CD1c-positive myeloid dendritic cell (primary cell): ENCODE results near the gene MEIS2.
A peak's percentile ranks its signal among the peaks of the same experiment; 100 is the strongest.

Experiments used
- DNase-seq: peaks from one replicate; pipeline ENCODE4 v3.0.0-alpha.2; 2016; ENCODE audit errors: extremely low spot score

Gene MEIS2

DNA sequence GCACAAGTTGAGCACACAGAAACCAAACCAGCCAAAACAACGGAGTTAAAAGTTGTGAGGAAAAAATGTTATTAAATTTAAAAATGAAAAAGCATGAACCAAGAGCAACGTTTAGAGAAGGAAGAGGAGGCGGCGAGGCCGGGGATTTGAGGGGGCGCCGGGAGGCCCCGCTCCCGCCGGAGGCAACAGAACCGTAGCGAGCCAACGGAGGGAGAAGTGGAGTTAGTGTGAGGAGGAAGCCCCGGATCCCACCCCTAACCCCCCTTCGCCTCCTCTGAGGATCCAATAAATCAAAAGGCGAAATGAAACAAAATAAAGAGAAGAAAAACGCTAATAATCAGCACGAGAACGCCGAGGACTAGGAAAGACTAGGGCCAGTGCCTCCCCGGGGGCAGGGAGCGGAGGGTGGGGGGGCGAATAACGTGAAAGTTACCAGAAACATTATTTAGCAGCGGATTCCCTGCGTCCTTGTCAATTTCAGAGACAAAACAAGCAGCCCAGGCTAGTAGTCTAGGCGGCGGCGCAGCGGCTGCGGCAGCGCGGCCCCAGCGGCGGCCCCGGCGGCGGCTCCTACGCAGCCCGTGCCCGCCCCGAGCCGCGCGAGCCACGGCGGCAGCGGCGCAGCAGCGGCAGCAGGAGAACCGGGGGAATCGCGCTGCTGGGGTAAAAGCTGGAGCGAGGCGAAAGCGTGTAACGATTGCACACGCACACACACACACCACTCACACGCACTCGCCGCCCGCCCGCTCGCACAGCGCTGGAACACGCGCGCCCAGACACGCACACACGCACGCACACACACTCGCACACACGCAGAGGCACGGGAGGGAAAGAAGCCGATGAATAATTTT lies 1.7 kb downstream of the MEIS2 start:
- DNase-seq, result peak; percentile 39

DNA sequence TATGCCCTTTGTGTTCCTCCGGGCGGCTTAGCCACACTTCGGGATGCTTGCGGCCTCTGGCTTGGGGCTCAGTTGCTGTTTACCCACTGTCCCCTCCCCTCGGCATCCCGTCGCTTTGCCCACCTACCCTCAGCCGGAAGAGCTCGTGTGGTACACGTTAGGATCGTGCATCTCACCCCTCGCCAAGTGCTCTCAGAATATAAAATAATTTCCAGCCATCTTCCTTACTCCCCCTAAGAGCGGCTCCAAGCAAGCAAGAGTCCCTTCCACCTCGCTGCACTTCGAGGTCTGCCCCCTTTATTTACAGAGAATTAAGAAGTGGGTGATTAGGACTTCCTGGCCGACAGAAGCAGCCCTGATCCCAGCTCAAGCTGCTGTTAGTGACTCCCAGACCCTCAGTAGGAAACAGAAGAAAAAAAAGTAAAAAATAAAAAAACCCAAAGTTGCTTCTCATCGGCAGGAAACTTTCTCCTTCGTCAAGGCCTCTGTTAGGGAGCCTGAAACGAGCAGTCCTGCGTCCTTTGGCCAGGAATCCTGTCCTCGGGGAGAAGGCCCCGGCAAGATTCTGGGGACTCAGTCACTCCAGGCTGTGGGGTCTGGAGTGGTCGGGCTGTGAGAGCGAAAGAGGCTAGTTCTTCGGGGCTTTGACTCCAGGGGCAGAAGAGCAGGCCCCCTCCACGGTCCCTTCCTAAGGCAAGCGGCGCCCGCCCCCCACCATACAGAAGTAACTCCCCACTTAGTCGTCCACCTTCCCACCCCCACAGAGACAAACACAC lies 3.0 kb downstream of the MEIS2 start:
- DNase-seq, result no peak

DNA sequence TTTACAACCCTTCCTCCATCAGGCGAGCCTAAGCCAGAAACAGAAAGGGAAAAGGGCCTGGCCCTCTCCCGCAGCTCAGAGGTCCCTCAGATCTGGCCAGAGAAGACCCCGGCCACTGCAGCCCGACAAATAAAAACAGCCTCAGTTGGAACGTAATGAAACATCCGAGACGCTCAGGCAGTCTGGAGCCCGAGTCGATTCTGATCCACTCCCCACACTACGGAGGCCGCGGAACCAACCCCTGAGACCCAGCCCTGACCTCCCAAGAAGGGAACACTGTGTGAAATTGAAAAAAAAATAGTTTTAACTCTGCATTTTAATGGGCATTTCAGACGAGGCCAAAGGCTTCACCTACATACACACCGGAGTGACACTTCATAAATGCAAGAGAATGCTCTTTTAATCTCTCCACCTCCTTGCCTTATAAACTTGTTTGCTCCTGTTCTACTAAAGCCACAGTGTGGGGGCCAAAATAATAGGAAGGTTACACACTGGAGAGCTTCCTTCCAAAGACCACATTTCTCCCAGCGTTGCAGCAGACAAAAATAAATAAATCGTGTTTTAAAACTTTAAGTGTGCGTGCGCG lies 3.7 kb downstream of the MEIS2 start:
- no peak for DNase-seq

DNA sequence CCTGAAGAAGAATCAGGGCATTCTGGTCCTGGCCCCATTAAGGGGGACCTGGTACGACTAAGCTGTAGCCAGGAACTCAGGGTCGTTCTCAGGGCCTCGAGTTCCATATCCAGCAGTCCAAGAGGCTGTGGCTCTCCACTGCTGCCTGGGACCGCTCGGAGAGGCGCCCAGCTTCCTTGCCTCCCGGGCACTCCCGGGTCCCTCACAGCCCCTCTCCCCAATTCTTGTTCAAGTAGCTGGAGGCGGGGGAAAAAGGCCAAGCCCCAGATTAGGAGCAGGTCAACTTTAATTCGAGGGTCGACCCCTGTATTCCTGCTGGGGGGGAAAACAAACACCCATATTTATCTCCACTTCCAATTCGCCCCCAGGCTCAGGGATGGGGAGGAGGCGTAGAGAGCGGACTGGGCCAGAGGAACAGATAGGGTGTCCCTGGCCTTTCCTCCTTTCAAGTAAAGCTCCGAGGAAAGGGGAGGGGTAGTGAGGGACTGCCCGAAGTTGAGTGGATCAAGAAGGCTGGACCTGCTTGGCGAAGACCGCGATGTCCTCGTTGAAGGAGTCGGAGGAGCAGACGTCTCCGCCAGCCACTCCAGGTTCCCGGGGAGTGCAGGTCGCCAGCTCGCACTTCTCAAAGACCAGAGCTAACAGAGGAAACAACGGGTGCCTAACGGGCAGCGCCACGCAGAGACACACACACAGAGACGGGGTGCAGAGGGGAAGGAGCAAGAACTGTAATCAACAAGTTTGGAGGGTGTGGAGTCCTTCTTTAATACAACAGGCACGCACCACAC lies 4.4 kb downstream of the MEIS2 start:
- DNase-seq, result no peak

DNA sequence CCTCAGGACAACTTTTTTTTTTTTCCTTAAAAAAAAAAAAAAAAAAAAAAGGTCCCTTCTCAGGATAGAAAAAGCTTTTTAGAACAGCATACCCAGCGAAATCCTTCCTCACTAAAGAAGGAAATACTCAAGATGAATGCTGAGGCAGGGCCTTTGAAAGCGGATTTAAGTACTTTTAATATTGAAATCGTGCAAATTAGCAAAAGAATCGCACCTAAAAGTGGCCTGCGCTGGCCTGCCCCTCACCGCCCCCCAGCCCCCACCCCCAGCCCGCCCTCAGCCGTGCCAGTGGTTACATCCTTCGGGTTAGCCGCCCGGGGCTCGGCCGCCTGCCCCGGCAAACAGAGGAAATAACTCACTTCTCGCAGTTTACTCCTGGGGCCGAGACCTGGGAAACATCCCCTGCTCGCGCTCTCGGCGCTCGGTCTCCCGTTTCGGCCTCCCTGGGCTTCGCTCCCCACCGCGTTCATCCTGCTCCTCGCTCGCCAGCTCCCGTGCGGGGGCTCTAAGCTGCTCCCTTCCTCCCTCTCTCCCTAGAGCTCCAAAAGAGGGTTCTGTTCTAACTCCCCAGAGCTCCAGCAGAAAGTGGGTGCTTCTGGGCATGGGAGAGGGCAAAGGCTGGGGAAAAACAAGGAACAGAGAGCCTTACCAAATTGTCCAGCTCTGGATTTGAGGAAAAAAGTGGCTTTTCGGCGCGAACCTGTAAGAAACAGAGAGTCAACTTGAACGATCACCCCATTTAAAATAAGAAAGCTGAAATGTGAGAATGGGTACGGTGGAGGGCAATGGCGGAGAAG lies 5.2 kb downstream of the MEIS2 start:
- DNase-seq, result no peak

DNA sequence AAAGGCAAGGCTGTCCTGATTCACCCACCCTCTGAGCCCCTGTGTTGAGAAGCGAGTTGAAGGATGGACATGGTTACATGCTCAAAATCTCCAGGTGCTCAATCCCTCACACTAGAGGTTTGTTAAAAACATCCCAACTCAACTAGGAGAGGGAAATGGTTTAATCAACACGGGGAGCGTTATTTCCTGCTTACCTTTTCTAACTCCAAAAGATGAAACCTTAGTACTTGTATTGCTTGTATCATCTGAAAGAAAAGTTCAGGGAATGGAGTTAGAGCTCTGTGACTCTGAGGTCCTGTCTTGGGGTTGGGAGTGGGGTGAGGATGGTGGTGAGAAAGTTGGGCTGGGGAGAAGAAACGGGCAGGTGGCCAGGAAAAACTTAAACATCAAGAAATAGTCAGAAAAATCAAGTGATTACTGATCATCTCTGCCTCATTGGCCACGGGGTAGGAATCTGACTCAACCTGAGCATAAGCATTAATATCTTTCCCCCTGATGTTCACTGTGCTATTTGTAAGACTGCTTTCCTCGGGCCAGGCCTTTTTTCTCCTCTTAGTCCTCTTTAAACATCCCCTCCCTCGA lies 5.9 kb downstream of the MEIS2 start:
- no peak for DNase-seq

DNA sequence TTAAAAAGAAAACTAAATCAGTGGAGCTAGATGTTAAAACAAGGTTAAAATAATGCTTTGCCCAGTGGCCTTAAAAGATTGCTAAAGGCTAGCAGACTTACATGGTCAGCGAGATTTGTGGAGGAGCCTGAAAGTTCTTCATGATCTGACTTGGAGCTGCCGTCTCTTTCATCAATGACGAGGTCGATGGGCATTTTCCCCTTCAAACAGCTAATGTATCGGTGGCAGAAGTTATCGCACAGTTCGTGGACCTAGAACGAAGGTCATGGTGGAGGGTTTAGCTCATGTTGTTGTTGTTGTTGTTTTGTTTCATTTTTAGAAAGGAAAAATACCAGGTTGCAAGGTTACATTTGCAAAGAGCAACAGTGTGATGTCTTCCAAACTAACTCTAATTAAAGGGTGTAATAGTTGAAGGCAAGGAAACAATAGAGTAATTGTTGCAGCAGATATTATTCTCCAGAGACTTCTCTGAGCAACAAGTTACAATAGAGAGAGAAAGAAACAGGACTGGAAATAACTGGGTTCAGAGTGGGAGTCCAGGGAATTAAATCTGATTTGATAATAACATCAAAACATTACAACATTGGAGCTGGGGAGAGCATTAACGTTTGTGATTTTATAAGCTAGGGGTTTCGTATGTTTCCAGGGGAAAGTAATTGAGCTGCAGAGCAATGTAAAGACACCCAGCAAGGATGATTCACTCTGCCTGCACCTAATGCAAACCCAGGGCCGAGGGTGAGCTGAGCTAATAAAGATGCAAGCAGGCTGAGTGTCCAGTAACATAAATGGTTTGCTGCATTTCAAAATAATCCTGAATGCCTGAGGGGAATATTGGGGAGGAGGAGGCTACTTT lies 6.6 kb downstream of the MEIS2 start:
- DNase-seq, result no peak

DNA sequence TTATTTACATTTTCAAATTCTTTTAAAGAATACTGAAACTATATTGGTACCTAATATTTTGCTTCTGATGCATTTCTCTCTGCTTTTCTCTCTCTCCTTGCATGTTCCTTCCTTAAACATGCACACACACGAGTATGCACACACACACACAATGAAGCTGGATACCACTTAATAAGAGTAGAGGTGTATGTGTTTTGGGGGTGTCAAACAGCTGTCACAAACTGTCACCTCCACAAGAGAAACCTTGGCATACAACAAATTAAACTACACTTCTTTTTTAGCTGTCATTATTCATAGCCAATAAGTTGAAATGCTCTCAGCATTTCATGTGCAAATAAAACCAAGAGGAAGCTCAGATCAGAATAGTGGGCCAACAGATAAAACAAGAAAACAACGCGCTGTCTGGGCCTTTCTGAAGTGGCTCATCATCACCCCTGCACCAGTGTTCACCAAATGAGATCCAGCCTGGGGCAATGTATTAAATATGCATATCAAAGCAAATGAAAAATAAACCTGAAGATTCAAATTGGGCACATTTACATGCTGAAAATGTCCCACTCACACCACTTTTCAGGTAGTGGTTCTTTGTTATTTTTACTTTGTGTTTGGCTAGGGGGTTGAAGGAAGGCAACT lies 9.7 kb downstream of the MEIS2 start:
- no peak for DNase-seq

DNA sequence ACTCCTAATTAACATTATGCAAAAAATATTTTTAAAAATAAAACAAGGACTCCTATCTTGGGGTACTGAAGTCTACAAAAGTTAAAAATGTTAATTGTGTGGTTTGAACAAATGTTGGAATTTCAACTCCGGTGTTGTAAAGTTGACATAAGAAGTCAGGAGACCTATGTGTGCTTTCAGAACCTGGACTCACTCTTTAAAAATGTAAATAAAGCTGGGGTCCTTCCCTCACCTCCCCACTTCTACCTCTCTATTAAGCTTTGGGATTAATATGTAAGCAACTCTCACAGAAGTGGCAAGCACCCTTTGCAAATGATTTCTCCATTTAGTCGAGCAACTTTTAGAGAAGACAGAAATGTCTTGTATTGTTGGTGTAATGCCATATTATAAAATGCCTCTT lies 11.9 kb downstream of the MEIS2 start:
- DNase-seq, result no peak

DNA sequence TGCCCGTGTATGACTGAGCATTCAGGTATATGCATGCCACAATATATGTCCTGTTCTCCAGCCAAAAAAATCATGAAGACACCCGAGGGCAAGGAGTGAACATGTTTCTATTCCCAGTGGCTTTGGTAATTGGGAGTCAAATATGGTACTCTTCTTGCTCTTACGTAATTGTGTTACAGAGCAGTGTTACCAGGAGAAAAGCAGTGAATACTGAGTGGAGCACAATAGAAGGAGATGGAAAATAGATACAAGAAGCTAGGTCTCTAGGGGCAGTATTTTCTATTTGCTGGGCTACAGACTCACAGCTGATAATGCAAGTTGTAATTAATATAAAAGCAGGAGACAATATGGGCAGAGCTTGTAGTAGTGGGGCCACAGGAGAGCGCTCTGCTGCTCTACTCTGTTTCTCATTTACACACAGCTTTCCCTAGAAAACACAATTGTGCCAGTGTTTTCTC lies 13.2 kb downstream of the MEIS2 start:
- DNase-seq, result no peak

DNA sequence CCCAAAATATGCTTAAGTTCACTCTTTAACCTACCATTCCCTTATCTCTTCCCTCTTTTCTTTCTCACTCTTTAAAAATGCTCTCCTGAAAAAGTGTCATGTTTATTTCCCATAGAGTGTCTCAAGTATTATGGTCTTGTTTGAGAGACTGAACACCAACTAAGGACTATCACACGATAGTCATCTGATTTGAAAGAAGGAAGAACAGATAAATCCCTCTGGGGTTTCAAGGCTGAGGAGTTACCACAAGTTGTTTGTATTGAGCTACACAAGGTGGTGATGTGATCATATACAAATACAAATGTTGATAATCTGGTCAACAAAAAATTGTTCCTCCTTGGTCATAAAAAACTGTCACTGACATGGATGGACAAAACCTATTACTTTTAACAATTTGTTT lies 13.8 kb downstream of the MEIS2 start:
- no peak for DNase-seq

DNA sequence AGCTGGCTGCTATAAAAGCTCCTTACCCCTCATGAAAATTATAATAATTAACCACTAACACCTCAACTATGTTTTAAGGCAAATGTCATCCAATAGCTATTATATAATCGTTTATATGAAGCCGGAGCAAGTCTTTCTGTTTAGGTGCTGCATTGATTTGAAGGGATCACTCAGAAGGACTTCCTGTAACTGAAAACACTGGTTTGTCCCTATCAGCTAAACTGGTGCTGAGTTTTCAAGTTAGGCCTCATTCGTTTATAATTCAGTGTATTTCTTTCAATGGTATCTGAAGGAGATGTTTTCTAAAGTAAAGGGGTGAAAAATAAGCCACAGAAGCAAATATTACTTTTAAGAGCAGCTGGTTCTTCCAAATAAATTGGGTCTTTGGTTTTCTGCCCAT lies 14.2 kb downstream of the MEIS2 start:
- no peak for DNase-seq

DNA sequence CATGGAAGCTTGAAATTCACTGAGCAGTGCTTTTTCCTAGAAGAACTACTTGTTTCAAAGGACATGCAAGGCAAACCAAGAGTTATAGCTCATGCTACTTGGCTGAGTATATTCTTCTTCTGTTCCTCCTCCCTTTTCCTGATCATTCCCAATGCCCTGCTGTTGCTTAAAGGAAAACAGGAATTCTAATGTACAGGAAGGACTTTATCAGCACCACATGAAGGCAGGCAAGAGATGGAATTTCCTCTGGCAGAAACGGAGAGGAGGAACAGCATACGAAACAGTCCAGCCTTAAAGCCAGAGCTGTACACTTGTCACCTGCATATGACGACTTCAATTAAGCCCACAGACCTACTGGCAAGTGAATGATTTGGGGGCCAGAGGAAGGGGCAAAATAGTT lies 15.7 kb downstream of the MEIS2 start:
- DNase-seq, result no peak

DNA sequence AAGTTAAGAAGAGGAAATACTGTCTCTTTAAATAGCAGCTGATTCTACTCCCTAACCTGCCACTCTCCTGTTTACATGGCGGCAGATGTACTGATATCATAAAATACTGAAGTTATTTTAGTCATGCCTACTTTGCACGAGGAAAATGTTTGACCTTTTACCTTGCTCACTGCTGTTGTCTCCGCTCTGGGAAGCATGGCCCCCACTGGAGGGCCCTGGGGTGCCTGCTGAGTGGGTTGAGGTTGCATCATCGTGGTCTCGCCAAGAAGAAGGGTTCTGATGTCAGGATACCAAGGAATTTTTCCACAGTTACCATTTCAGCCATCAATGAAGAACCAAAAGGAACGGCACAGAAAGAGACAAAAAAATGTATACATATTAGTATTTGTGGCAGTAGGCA lies 16.7 kb downstream of the MEIS2 start:
- no peak for DNase-seq

DNA sequence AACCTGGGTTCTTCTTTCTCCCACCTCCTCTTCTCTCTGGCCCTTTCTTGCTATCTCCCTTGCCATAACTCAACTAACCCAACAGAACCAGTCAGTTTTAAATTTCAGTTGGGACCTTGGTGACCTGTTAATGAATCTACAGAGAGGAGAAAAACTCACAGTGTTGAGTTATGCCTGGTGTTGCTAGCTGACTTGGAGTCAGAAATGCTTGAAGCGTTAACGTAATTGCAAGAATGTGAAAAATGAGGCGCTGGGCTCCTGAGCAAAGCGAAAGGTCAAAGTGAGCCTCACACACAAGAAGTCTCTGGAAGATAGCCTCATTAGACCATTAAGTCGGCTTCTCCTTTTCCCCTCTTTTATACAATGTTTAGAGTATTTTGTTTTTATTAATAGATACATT lies 18.4 kb downstream of the MEIS2 start:
- DNase-seq, result no peak

DNA sequence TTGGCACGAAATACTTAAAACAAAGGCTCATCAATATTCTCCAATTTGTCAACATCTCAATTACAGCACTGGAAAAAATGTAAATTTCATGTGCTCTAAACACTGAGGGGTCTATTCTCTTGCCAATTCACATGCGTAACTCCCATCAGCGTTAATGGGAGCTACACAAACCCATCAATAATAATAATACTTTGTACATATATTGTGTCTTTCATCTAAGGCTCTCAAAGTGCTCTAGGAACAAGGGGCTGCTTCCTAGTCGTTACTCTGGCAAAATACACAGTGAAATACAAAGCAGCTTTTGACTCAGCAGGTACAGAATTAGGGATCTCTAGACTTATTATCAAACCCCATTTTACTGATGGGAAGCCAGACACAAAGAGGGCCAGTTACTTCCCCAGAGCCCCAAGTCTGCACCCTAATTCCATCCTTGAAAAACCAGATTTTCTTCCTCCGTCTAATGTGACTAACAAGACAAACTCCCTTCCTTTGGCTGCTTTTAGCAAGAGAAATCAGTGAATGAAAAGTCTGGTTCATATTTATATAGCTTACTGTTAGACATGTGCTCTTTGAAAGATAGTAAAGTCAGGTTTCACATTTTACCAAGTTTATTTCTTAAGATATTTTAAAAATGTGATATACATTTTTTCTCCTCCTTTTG lies 20.0 kb downstream of the MEIS2 start:
- no peak for DNase-seq

DNA sequence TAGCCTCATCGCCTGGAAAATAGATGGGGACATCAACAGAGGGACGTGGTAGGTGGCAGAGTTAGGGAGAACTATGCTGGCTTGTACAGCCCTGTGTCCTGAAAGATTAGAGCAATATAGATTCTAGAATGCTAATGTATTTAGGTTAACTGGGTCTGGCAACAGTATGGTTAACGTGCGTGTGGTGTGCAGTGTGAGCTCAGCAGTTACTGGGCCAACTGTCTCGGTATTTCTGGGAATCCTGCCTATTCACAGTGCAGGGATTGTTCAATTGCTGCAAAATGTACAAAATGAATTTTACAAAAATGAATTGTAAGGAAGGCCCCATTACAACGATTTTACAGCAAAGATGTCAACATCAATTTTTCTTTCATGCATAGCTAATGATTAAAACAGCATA lies 20.6 kb downstream of the MEIS2 start:
- no peak for DNase-seq

DNA sequence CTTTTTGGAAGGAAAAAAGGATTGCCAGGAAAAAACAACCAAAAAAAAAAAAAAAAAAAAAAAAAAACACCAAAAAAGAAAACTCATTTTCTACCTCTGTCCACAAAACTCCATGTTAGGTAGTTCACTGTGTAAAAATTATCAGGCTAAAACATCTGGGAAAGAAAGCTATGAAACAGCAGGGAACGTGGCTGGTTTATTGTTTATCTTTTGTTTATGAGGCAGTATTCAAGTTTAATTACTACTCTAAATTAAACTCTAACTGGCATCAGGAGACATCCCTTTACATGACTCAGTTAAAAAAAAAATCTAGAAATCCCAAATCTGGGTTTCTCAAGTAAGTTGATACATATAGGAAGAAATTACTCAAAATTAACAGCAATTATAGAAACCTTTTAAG lies 21.8 kb downstream of the MEIS2 start:
- no peak for DNase-seq
